Measurements from ENCODE around the gene NELFB. TPM values are rescaled to one million over a fixed set of nuclear protein-coding genes. Genes with fewer than 3 reads are reported as not detected.
A peak's percentile ranks its signal among the peaks of the same experiment; 100 is the strongest.

The NELFB gene
- total RNA-seq, 1 experiment from 2014 or later, result 71.7 TPM

- Histone ChIP-seq H4K8ac (replicated peaks; ENCODE audit: insufficient read length, low read depth, low read length) (no peak overlapping the region), H3K4me1 (ENCODE audit: insufficient read depth, low read length) (no peaks in the 10 kb centered on the region), H2BK15ac (ENCODE audit: low read depth, low read length) (no peak overlapping the region), H2BK120ac (ENCODE audit: low read depth, low read length, poor library complexity, severe bottlenecking) (no peak overlapping the region), H3T11ph (ENCODE audit: low read length) (no peak overlapping the region), H3K27ac (ENCODE audit: insufficient read length, low read depth, low read length) (no peak overlapping the region), H3K27me3 (ENCODE audit: insufficient read depth, low read length) (no peaks in the 10 kb centered on the region), H3K4ac (ENCODE audit: low read depth, low read length) (no peak overlapping the region), H3K56ac (ENCODE audit: insufficient read length, low read depth, low read length) (no peak overlapping the region), H3K23me2 (ENCODE audit: insufficient read length, low read depth, low read length, poor library complexity, severe bottlenecking) (no peaks in the 10 kb centered on the region), H3K79me2 (ENCODE audit: insufficient read depth, low read length) (no peaks in the 10 kb centered on the region), H3K79me1 (ENCODE audit: insufficient read depth, low read depth, low read length, poor library complexity, severe bottlenecking) (no peaks in the 10 kb centered on the region), H2AFZ (ENCODE audit: low read length) (no peak overlapping the region), H4K20me1 (ENCODE audit: control insufficient read depth, insufficient read depth, insufficient read length) (no peaks in the 10 kb centered on the region), H3K14ac (ENCODE audit: insufficient read depth, low read length) (no peak overlapping the region), H3K9me3 (ENCODE audit: control insufficient read depth, low read depth, low read length) (no peaks in the 10 kb centered on the region), H3K23ac (ENCODE audit: insufficient read length, low read depth, low read length) (no peak overlapping the region), H3K4me2 (ENCODE audit: insufficient read depth, insufficient read length, low read length) (no peak overlapping the region), H4K91ac (ENCODE audit: insufficient read length, low read depth, low read length) (no peak overlapping the region), H3K9ac (ENCODE audit: extremely low read depth, insufficient read length, low read length) (no peak overlapping the region), H2BK12ac (ENCODE audit: insufficient read length, low read depth, low read length) (no peak overlapping the region), H3K18ac (ENCODE audit: insufficient read length, low read depth, low read length) (no peak overlapping the region), H4K5ac (ENCODE audit: insufficient read length, low read depth, low read length) (no peak overlapping the region), H2BK20ac (ENCODE audit: low read depth, low read length, poor library complexity, severe bottlenecking) (no peak overlapping the region), H2AK5ac (ENCODE audit: insufficient read length, low read length) (no peak overlapping the region), H2BK5ac (ENCODE audit: insufficient read length, low read length) (no peak overlapping the region)
- H3K4me3 Mint-ChIP-seq, result no peak overlapping the region
- peaks cover 12 to 17% of the 10 kb centered on the region in 2 experiments for H3K4me1 Mint-ChIP-seq
- no peak for TF ChIP-seq CTCF (conservative IDR thresholded peaks at IDR 0.05)
- peaks cover 11 to 43% (median 34%) of the 10 kb centered on the region in 3 experiments; a peak in 6 of 7 replicates for H3K36me3 Mint-ChIP-seq (ENCODE audit: insufficient read depth in 1 of 3, low read depth in 3 of 3)
- no peaks in the 10 kb centered on the region; a peak in 1 of 5 replicates for H3K9me3 Mint-ChIP-seq
- WGBS (ENCODE audit: extremely low coverage, insufficient read length, low lambda C conversion rate), result no CpG with 5 or more reads among the region's 32 CpGs
- H3K27me3 Mint-ChIP-seq (ENCODE audit: low read depth), result no peaks in the 10 kb centered on the region
- peak; percentile 29 for DNase-seq
- peak overlapping the region in 2 of 3 experiments; percentile 53 to 64; a peak in 2 of 7 replicates for H3K27ac Mint-ChIP-seq
These were observed 16.0 kb downstream of the NELFB start for GRCh38 chr9:137270929-137271695.

Data from H9 (cell line).